ENCODE data around the gene PCLO.

- TF ChIP-seq CTCF (conservative IDR thresholded peaks at IDR 0.05; ENCODE audit: low read length) (no peak), EZH2phosphoT487 (IDR thresholded peaks at IDR 0.05; ENCODE audit: borderline replicate concordance, low read depth, low read length) (no peak)
These were observed 323.1 kb downstream of the PCLO start for GRCh38 chr7:82839555-82839954.
